HepG2 (cell line): ENCODE results near the gene MPG. TPM values are rescaled to one million over a fixed set of nuclear protein-coding genes. Genes with fewer than 3 reads are reported as not detected.

Source experiments
- CTCF ChIP-seq: sonication (generic); formaldehyde crosslinking; IDR thresholded peaks from 2 replicates; pipeline ENCODE4 v1.5.0; 2020; ENCODE audit warnings: mild to moderate bottlenecking, missing genetic modification reagents, moderate library complexity
- ERF ChIP-seq: IDR thresholded peaks from 2 replicates; pipeline ENCODE4 v1.6.1; 2018; ENCODE audit warnings: missing biosample characterization, missing genetic modification reagents
- KDM2A ChIP-seq: sonication (generic); formaldehyde crosslinking; IDR thresholded peaks from 2 replicates; pipeline ENCODE4 v1.4.0; 2020; ENCODE audit warnings: low read depth, missing genetic modification reagents, borderline replicate concordance
- MXI1 ChIP-seq: IDR thresholded peaks from 3 replicates; pipeline ENCODE4 v1.6.1; 2012; ENCODE audit warnings: low read depth, low read length, inconsistent platforms, borderline replicate concordance
- NFKB2 ChIP-seq: sonication (generic); formaldehyde crosslinking; IDR thresholded peaks from 2 replicates; pipeline ENCODE4 v1.4.0; 2020; ENCODE audit warnings: missing genetic modification reagents, borderline replicate concordance
- RAD21 ChIP-seq: fragments of 450-650 bp; formaldehyde crosslinking; IDR thresholded peaks from 2 replicates; pipeline ENCODE4 v1.5.0; 2020; ENCODE audit warnings: mild to moderate bottlenecking
- RXRA ChIP-seq: sonication (generic); formaldehyde crosslinking; IDR thresholded peaks from 2 replicates; pipeline ENCODE4 v1.5.1; 2020; ENCODE audit warnings: missing genetic modification reagents
- SAP130 ChIP-seq: IDR thresholded peaks from 2 replicates; pipeline ENCODE4 v1.6.1; 2016; ENCODE audit warnings: low read depth
- STAG1 ChIP-seq: sonication (generic); formaldehyde crosslinking; IDR thresholded peaks from 2 replicates; pipeline ENCODE4 v1.4.0; 2020; ENCODE audit warnings: missing genetic modification reagents
- XRCC5 ChIP-seq: fragments of 200-400 bp; formaldehyde crosslinking; optimal IDR thresholded peaks from 2 replicates; pipeline ENCODE3; 2017; ENCODE audit warnings: mild to moderate bottlenecking, low read length
- ZBTB33 ChIP-seq: sonication (generic); formaldehyde crosslinking; IDR thresholded peaks from 2 replicates; pipeline ENCODE4 v1.4.0; 2020; ENCODE audit warnings: missing genetic modification reagents
- ZFP91 ChIP-seq: sonication (generic); formaldehyde crosslinking; IDR thresholded peaks from 2 replicates; pipeline ENCODE4 v1.9.0; 2022; ENCODE audit warnings: missing genetic modification reagents, mild to moderate bottlenecking, borderline replicate concordance
- ZFX ChIP-seq: sonication (generic); formaldehyde crosslinking; IDR thresholded peaks from 2 replicates; pipeline ENCODE4 v1.4.0; 2020; ENCODE audit warnings: mild to moderate bottlenecking, low read depth, missing genetic modification reagents, moderate library complexity
- ZFY ChIP-seq: sonication (generic); formaldehyde crosslinking; IDR thresholded peaks from 2 replicates; pipeline ENCODE4 v1.4.0; 2020; ENCODE audit warnings: missing genetic modification reagents
- ZNF672 ChIP-seq: sonication (generic); formaldehyde crosslinking; IDR thresholded peaks from 2 replicates; pipeline ENCODE4 v1.8.1; 2022; ENCODE audit warnings: missing genetic modification reagents
- ZNF816 ChIP-seq: sonication (generic); formaldehyde crosslinking; IDR thresholded peaks from 2 replicates; pipeline ENCODE4 v1.8.0; 2022; ENCODE audit warnings: missing genetic modification reagents, mild to moderate bottlenecking, borderline replicate concordance
- polyA plus RNA-seq, 8 experiments: library from polyadenylated mRNA; depleted of rRNA in 3 of 8; stranded (reverse) in 7 of 8; unstranded in 1 of 8; fragments of >200 nt; fragmentation: Illumina TruSeq in 4 of 8; extraction: Trizol in 4 of 8; gene quantifications; 2 replicates each; pipeline versions ENCODE4 v1.2.1 to v1.2.3, GENCODE V29; 2011 to 2016; ENCODE audit warnings: low read depth in 4 of 8, missing spikeins in 1 of 8, mixed read lengths in 1 of 8; ENCODE audit not compliant: insufficient read depth in 1 of 8
- total RNA-seq, 5 experiments: library from RNA; depleted of rRNA; stranded (reverse); fragments of >200 nt; fragmentation: Illumina TruSeq; extraction: Trizol; gene quantifications; 2 replicates each; pipeline ENCODE4 v1.2.3, GENCODE V29; 2016; ENCODE audit warnings: low read depth in 1 of 5

Gene MPG
- total and polyA plus RNA-seq, 2 of the 13 experiments (the other 11 are each of a cell fraction or from before 2014, with no cell fraction given), result 59.1 to 62.5 TPM

GRCh38 chr16:117379-118365 lies 39.6 kb downstream of the MPG start (continued):
- peak; percentile 36; the same call in 1 of the 2 replicates for TF ChIP-seq ZBTB33 (CRISPR knock-in tag)
- no peak for TF ChIP-seq ZNF672 (CRISPR knock-in tag)
- TF ChIP-seq KDM2A, result 0 out of 2 replicates have a peak, but pooled peaks have one; percentile 19
- peak; percentile 20; the same call in 1 of the 3 replicates for TF ChIP-seq MXI1
- TF ChIP-seq NFKB2 (CRISPR knock-in tag), result 0 out of 2 replicates have a peak, but pooled peaks have one; percentile 46
- TF ChIP-seq SAP130 (CRISPR knock-in tag), result peak; percentile 39; the same call in 1 of the 2 replicates
- TF ChIP-seq ZFY (CRISPR knock-in tag), result no peak
- TF ChIP-seq ZFX (CRISPR knock-in tag), result peak; percentile 13; the same call in 1 of the 2 replicates
- peak; percentile 70 for TF ChIP-seq STAG1 (CRISPR knock-in tag)
- peak; percentile 53 for TF ChIP-seq ZFP91 (CRISPR knock-in tag)
- peak; percentile 83 for TF ChIP-seq CTCF (CRISPR knock-in tag)
- peak; percentile 77 for TF ChIP-seq RAD21 (CRISPR knock-in tag)
- TF ChIP-seq ERF (CRISPR knock-in tag), result peak; percentile 42; the same call in 1 of the 2 replicates
- TF ChIP-seq ZNF816 (CRISPR knock-in tag), result no peak
- TF ChIP-seq RXRA (CRISPR knock-in tag), result no peak
- peak; percentile 81 for TF ChIP-seq XRCC5
